RWPE1 (cell line): Measurements from ENCODE around the gene PPP2R1B.

ENCODE experiments used
- CTCF ChIA-PET: fragments of 350-600 bp; sonication (Branson Sonifier 250); formaldehyde crosslinking; extraction: SDS; loops from one replicate; lab custom pipeline; 2021; lab: Yijun Ruan, JAX
- POLR2A ChIA-PET: fragments of 400-600 bp; formaldehyde crosslinking; extraction: SDS; loops from one replicate; lab custom pipeline; 2020; ENCODE audit warnings: antibody characterized with exemption; ENCODE audit not compliant: low non-redundant PET; lab: Yijun Ruan, JAX
- DNase-seq: peaks from one replicate; pipeline ENCODE4 v3.0.0; 2012; ENCODE audit warnings: low spot score
- H3K27ac ChIP-seq: fragments of 450-650 bp; 2 replicates; pipeline ENCODE4 v1.5.1; 2017
- CTCF ChIP-seq: fragments of 450-650 bp; conservative IDR thresholded peaks from 2 replicates; pipeline ENCODE4 v1.5.1; 2017; ENCODE audit warnings: low read depth, mild to moderate bottlenecking

Gene PPP2R1B

DNA sequence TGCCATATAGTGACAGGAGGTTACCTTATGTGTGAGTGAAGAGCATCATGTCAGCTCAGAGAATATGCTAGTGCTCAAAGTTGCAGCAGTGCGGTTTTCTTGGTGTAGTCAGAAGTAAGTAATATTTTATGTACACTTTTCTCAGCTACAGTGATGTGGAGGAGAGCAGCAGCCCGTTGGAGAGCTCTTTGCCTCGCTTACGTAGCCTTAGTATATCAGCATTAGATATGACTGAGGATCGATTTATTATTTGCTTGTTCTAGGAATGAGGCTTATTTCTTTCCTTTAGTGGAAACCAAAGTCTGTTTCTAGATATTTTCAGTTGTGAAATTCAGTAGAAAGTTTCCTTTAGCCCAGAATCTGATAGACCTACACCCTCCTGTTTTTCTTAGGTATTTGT is 63.6 kb downstream of the PPP2R1B start:
- no peak for TF ChIP-seq CTCF
- no peak overlapping the region for H3K27ac ChIP-seq
- DNase-seq = no peak
- ChIA-PET POLR2A (no interaction called here), CTCF (interaction anchor here (0.6 kb wide), 1 partner anchor 74 kb away, joined by 4 read pairs; no protein-coding TSS in a partner anchor)

GRCh38 chr11:111700162-111700561 is 66.0 kb downstream of the PPP2R1B start:
- no peak for TF ChIP-seq CTCF
- ChIA-PET CTCF (interaction anchor here (0.6 kb wide), 1 partner anchor 99 kb away, joined by 5 read pairs; no protein-coding TSS in a partner anchor), POLR2A (no interaction called here)
- no peak overlapping the region for H3K27ac ChIP-seq
- no peak for DNase-seq

GRCh38 chr11:111699579-111700156 is 66.5 kb downstream of the PPP2R1B start:
- H3K27ac ChIP-seq = no peak overlapping the region
- CTCF ChIA-PET = interaction anchor here (0.6 kb wide), 2 partner anchors 159 to 342 kb away, joined by 3 read pairs; no protein-coding TSS in a partner anchor
- no peak for TF ChIP-seq CTCF
- POLR2A ChIA-PET = no interaction called here
- no peak for DNase-seq

DNA sequence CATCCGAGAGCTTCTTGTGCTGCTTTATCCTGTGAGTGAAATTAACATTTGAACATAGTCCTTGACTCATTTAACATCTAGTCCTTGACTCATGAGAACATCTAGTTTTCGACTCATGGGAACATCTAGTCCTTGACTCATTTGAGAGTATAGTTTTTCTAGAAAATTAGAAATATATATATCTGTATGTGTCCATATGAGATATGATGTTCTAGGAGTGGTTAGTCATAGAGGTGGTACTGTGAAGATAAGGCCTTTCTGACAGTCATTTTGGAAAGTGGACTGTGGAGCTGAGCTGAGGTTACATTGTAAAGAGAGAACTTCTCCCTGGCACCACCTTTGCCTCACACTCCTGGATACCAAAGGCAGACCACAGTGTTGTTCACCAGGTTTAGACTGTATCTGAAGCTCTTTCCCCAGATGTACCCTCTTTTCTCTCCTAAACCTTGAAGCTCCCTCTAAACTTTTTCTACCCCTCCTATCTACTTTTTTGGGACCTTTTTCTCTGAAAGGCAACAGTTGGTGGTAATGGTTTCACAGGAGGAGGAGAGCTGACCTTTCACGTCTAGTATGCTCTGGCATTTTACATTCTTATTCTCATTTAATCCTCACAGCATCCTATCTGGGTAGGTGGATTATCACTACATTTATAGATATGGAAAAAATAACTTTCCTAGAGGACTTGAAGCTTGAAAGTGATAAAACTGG is 67.2 kb downstream of the PPP2R1B start:
- no peak for TF ChIP-seq CTCF
- H3K27ac ChIP-seq = no peak overlapping the region
- CTCF ChIA-PET = interaction anchor here (0.6 kb wide), 2 partner anchors 159 to 343 kb away, joined by 3 read pairs; no protein-coding TSS in a partner anchor
- POLR2A ChIA-PET = no interaction called here
- DNase-seq = no peak

GRCh38 chr11:111697933-111698371 is 68.2 kb downstream of the PPP2R1B start:
- no peak for TF ChIP-seq CTCF
- DNase-seq = no peak
- no peak overlapping the region for H3K27ac ChIP-seq
- ChIA-PET POLR2A (no interaction called here), CTCF (interaction anchor here (0.6 kb wide), 1 partner anchor 87 kb away, joined by 3 read pairs; no protein-coding TSS in a partner anchor)

DNA sequence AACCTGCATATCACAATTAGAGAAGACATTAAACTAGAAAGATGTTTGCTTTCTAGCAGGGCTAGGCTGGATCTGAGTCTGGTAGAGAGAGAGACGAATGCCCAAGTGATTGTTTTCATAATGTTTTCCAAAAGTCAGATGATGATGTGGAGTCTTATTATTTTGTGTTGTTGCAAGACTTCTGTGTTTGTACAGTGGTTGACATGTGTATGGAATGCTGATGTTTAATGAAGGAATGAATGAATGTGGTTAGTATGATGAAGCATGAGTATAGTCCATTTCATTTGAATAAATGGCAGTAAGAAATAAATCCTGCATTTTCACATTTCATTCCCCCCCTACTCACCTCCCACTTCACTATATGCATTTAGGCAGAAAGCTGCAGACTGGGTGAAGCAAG is 69.6 kb downstream of the PPP2R1B start:
- ChIA-PET CTCF (no interaction called here), POLR2A (no interaction called here)
- H3K27ac ChIP-seq = no peak overlapping the region
- no peak for DNase-seq
- no peak for TF ChIP-seq CTCF
